Measurements from ENCODE around the gene TKTL1. TPM values are rescaled to one million over a fixed set of nuclear protein-coding genes. Genes with fewer than 3 reads are reported as not detected.

TKTL1 gene
- total and polyA plus RNA-seq, 2 experiments from 2014 or later: 0.52 TPM; not detected in 1

DNA sequence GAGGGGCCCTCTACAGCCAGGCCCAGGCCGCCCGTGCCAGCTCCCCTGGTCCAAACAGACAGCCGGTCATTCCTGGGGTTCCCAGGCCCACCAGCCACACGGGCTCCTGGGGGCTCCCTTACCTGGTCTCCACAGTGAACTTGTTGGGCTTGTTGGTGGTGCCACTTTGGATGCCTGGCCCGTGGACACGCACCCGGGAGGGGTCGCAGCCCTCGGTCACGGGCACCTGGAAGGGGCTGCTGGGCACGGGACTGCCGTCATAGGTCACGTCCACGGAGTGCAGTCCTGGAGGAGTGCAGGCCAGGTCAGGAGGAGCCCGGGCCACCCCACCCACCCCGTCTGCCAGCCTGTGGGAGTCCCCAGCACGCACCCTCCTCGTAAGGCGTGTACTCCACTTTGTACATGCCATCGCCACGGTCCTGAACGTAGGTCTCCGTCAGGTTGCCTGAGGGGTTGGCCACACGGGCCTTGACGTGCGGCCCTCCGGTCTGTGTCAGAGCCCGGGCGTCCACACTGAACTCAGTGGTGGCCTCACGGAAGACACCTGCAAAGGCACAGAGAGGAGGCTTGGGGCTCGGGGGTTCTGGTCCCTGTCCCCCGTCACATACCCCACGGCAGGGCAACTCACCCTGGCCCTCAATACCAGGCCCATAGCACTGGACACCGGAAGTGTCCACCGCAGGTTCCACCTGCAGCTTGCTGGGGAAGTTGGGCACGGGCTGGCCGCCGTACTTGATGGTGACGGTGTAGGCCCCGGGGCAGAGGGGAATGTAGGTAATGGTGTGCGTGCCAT lies 64.0 kb downstream of the TKTL1 start:
- WGBS (ENCODE audit: low lambda C conversion rate, missing lambda C conversion rate): 94% methylated on average over 40 of the region's 41 CpGs
- H3K79me2 ChIP-seq: peaks cover 5% of the 10 kb centered on the region

GRCh38 chrX:154360155-154360713 lies 64.6 kb downstream of the TKTL1 start:
- peaks cover 6% of the 10 kb centered on the region for H4K20me1 ChIP-seq (ENCODE audit: insufficient read depth, poor library complexity, severe bottlenecking)
- H3K4me2 ChIP-seq: no peak overlapping the region
- WGBS (ENCODE audit: low lambda C conversion rate, missing lambda C conversion rate): 94% methylated on average over 34 of the region's 34 CpGs
- H3K27ac ChIP-seq: no peak overlapping the region
- H3K4me1 ChIP-seq (ENCODE audit: insufficient read depth): no peaks in the 10 kb centered on the region
- H3K36me3 ChIP-seq (replicated peaks; ENCODE audit: insufficient read depth, low read depth): no peaks in the 10 kb centered on the region
- TF ChIP-seq EZH2 (IDR thresholded peaks at IDR 0.05; ENCODE audit: borderline replicate concordance) (no peak), EZH2phosphoT487 (IDR thresholded peaks at IDR 0.05; ENCODE audit: low read depth, severe bottlenecking, unreplicated experiment) (no peak), CTCF (IDR thresholded peaks at IDR 0.05; ENCODE audit: poor library complexity) (no peak)
- no peaks in the 10 kb centered on the region for H3K9me2 ChIP-seq (replicated peaks; ENCODE audit: insufficient read depth)
- DNase-seq (ENCODE audit: low spot score): no peak
- H3K79me2 ChIP-seq: peaks cover 5% of the 10 kb centered on the region
- no peaks in the 10 kb centered on the region for H3K9me3 ChIP-seq (ENCODE audit: low read depth)
- no peak overlapping the region for H3K4me3 ChIP-seq
- H3K27me3 ChIP-seq: no peaks in the 10 kb centered on the region
- H2AFZ ChIP-seq: no peak overlapping the region

More for the DNA sequence above, 64.0 kb downstream of the TKTL1 start:
- H3K9me2 ChIP-seq (replicated peaks; ENCODE audit: insufficient read depth): no peaks in the 10 kb centered on the region
- no peak overlapping the region for H3K4me2 ChIP-seq
- H3K36me3 ChIP-seq (replicated peaks; ENCODE audit: insufficient read depth, low read depth): no peaks in the 10 kb centered on the region
- H3K27ac ChIP-seq: no peak overlapping the region
- H2AFZ ChIP-seq: no peak overlapping the region
- peaks cover 9% of the 10 kb centered on the region for H4K20me1 ChIP-seq (ENCODE audit: insufficient read depth, poor library complexity, severe bottlenecking)
- H3K4me1 ChIP-seq (ENCODE audit: insufficient read depth): no peaks in the 10 kb centered on the region
- TF ChIP-seq CTCF (IDR thresholded peaks at IDR 0.05; ENCODE audit: poor library complexity) (no peak), EZH2phosphoT487 (IDR thresholded peaks at IDR 0.05; ENCODE audit: low read depth, severe bottlenecking, unreplicated experiment) (no peak), EZH2 (IDR thresholded peaks at IDR 0.05; ENCODE audit: borderline replicate concordance) (no peak)
- no peaks in the 10 kb centered on the region for H3K9me3 ChIP-seq (ENCODE audit: low read depth)
- H3K27me3 ChIP-seq: no peaks in the 10 kb centered on the region
- H3K4me3 ChIP-seq: no peak overlapping the region
- no peak for DNase-seq (ENCODE audit: low spot score)

GRCh38 chrX:154362085-154362742 lies 66.6 kb downstream of the TKTL1 start:
- no peaks in the 10 kb centered on the region for H3K9me2 ChIP-seq (replicated peaks; ENCODE audit: insufficient read depth)
- no peak overlapping the region for H3K27ac ChIP-seq
- TF ChIP-seq EZH2phosphoT487 (IDR thresholded peaks at IDR 0.05; ENCODE audit: low read depth, severe bottlenecking, unreplicated experiment) (no peak), EZH2 (IDR thresholded peaks at IDR 0.05; ENCODE audit: borderline replicate concordance) (no peak), CTCF (IDR thresholded peaks at IDR 0.05; ENCODE audit: poor library complexity) (no peak)
- H3K4me3 ChIP-seq: no peak overlapping the region
- no peak overlapping the region for H3K4me2 ChIP-seq
- H3K27me3 ChIP-seq: no peaks in the 10 kb centered on the region
- H3K36me3 ChIP-seq (replicated peaks; ENCODE audit: insufficient read depth, low read depth): no peaks in the 10 kb centered on the region
- peaks cover 11% of the 10 kb centered on the region for H3K79me2 ChIP-seq
- DNase-seq (ENCODE audit: low spot score): no peak
- H2AFZ ChIP-seq: no peak overlapping the region
- H3K4me1 ChIP-seq (ENCODE audit: insufficient read depth): no peaks in the 10 kb centered on the region
- no peaks in the 10 kb centered on the region for H3K9me3 ChIP-seq (ENCODE audit: low read depth)
- H4K20me1 ChIP-seq (ENCODE audit: insufficient read depth, poor library complexity, severe bottlenecking): peaks cover 6% of the 10 kb centered on the region
- WGBS (ENCODE audit: low lambda C conversion rate, missing lambda C conversion rate): 92% methylated on average over 29 of the region's 30 CpGs
